Measurements from ENCODE around the gene ACE.
A peak's percentile ranks its signal among the peaks of the same experiment; 100 is the strongest.

The ACE gene

GRCh38 chr17:63452046-63452961 lies 24.6 kb upstream of the ACE start:
- no peak for TF ChIP-seq ZNF37A (tag by site-specific recombination; IDR thresholded peaks at IDR 0.05)
- TF ChIP-seq YY1 (tag by site-specific recombination; IDR thresholded peaks at IDR 0.05): no peak
- TF ChIP-seq ZBTB11 (tag by site-specific recombination; conservative IDR thresholded peaks at IDR 0.05; ENCODE audit: low read depth): no peak
- no peak for TF ChIP-seq KLF8 (tag by site-specific recombination; IDR thresholded peaks at IDR 0.05)
- no peak for TF ChIP-seq ZSCAN18 (tag by site-specific recombination; IDR thresholded peaks at IDR 0.05)
- TF ChIP-seq ZNF549 (tag by site-specific recombination; IDR thresholded peaks at IDR 0.05): no peak
- no peak for TF ChIP-seq ZNF610 (tag by site-specific recombination; IDR thresholded peaks at IDR 0.05; ENCODE audit: borderline replicate concordance)
- TF ChIP-seq YY2 (tag by site-specific recombination; IDR thresholded peaks at IDR 0.05): no peak
- TF ChIP-seq ZNF560 (tag by site-specific recombination; IDR thresholded peaks at IDR 0.05; ENCODE audit: borderline replicate concordance): no peak
- TF ChIP-seq ZNF529 (tag by site-specific recombination; IDR thresholded peaks at IDR 0.05; ENCODE audit: insufficient replicate concordance): no peak
- no peak for TF ChIP-seq ZNF645 (tag by site-specific recombination; IDR thresholded peaks at IDR 0.05)
- TF ChIP-seq ZNF2 (tag by site-specific recombination; IDR thresholded peaks at IDR 0.05): no peak
- no peak for TF ChIP-seq ZBTB1 (tag by site-specific recombination; IDR thresholded peaks at IDR 0.05)
- no peak for TF ChIP-seq ZNF18 (tag by site-specific recombination; IDR thresholded peaks at IDR 0.05)
- Histone ChIP-seq H3K9me3 (ENCODE audit: control insufficient read depth, insufficient read depth, low read depth, low read length) (no peaks in the 10 kb centered on the region), H3K4me3 (ENCODE audit: low read depth, low read length) (no peak overlapping the region), H3K4me1 (ENCODE audit: control insufficient read depth, insufficient read depth, low read length) (no peaks in the 10 kb centered on the region), H3K36me3 (ENCODE audit: control insufficient read depth in 2 of 2, insufficient read depth in 1 of 2, low read length in 2 of 2) (no peaks in the 10 kb centered on the region), H3K27ac (ENCODE audit: extremely low read depth, low read depth, low read length) (no peak overlapping the region)
- ChIA-PET POLR2A (interaction anchor here (0.6 to 1.2 kb wide), 2 partner anchors 14 to 169 kb away, joined by 3 read pairs; no protein-coding TSS in a partner anchor), CTCF (interaction anchor here (0.6 to 3.4 kb wide), 5 partner anchors 26 to 1550 kb away, joined by 3 to 22 read pairs (median 3); no protein-coding TSS in a partner anchor)

GRCh38 chr17:63452962-63453551 lies 23.8 kb upstream of the ACE start:
- CTCF ChIA-PET: interaction anchor here (0.6 to 3.4 kb wide), 6 partner anchors 10 to 1549 kb away, joined by 3 to 22 read pairs (median 4); no protein-coding TSS in a partner anchor
- no peaks in the 10 kb centered on the region for H3K9me3 ChIP-seq (ENCODE audit: control insufficient read depth, insufficient read depth, low read depth, low read length)
- H3K27ac ChIP-seq (ENCODE audit: extremely low read depth, low read depth, low read length): no peak overlapping the region
- no peak overlapping the region for H3K4me3 ChIP-seq (ENCODE audit: low read depth, low read length)
- H3K36me3 ChIP-seq (ENCODE audit: control insufficient read depth in 2 of 2, insufficient read depth in 1 of 2, low read length in 2 of 2): no peaks in the 10 kb centered on the region
- H3K4me1 ChIP-seq (ENCODE audit: control insufficient read depth, insufficient read depth, low read length): no peaks in the 10 kb centered on the region
- TF ChIP-seq REPIN1 (tag by site-specific recombination; IDR thresholded peaks at IDR 0.05; ENCODE audit: low read depth): no peak
- TF ChIP-seq ZNF394 (tag by site-specific recombination; IDR thresholded peaks at IDR 0.05; ENCODE audit: borderline replicate concordance): peak; percentile 35
- peak; percentile 63 for TF ChIP-seq ZBTB17 (tag by site-specific recombination; IDR thresholded peaks at IDR 0.05)
- POLR2A ChIA-PET: interaction anchor here (0.6 to 1.2 kb wide), 2 partner anchors 15 to 168 kb away, joined by 3 read pairs; no protein-coding TSS in a partner anchor

Data from HEK293 (cell line).